ENCODE data around the gene GABRA4.

The GABRA4 gene

DNA sequence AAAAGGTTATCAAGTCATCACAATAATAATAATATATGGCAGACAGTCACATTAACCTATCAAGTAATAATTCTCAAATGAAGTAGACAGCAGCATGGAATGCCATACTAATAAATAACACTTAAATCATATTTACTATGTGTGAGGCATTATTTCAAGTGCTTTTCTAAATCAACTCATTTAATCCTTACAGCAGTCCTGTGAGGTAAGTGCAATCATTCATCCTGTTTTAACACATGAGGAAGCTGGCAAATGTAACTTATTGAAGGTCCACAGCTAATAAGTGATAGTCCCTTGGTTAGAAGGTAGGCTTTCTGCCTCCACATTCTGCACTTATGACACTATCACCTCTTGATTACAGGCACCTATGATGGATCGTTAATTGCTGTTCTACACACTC, 24.5 kb downstream of the GABRA4 start:
- no peak overlapping the region for H3K4me3 ChIP-seq (ENCODE audit: low read length)
- no peaks in the 10 kb centered on the region for H3K27me3 ChIP-seq (ENCODE audit: insufficient read depth, low read length)
- no peaks in the 10 kb centered on the region for H3K36me3 ChIP-seq (ENCODE audit: insufficient read depth, low read length)
- H3K4me1 ChIP-seq (ENCODE audit: insufficient read depth, low read length): no peaks in the 10 kb centered on the region
- no peak overlapping the region for H2AFZ ChIP-seq (ENCODE audit: low read depth, low read length)
- H3K9me3 ChIP-seq (ENCODE audit: low read length): no peaks in the 10 kb centered on the region

DNA sequence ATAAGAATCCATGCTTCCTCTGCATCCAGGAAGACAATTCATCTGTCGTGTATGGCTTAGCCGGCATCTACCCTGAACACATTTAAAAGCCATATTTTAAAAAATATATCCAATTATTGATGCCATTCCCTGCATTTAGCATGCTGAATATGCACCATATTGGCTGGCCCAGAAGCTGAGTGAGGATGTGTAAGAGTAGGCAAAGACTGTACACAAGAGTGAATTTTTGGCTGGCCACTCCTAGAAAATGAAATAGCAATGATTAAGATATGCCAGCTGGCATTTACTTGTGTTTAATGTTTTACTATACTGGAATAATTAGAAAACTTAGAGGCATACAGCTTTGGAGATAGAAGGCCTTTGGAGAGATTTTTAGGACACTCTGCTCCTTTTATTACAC, 25.8 kb downstream of the GABRA4 start:
- Histone ChIP-seq H3K4me1 (ENCODE audit: insufficient read depth, low read length) (no peaks in the 10 kb centered on the region), H3K4me3 (ENCODE audit: low read length) (no peak overlapping the region), H3K9me3 (ENCODE audit: low read length) (no peaks in the 10 kb centered on the region), H2AFZ (ENCODE audit: low read depth, low read length) (no peak overlapping the region), H3K36me3 (ENCODE audit: insufficient read depth, low read length) (no peaks in the 10 kb centered on the region), H3K27me3 (ENCODE audit: insufficient read depth, low read length) (no peaks in the 10 kb centered on the region)

DNA sequence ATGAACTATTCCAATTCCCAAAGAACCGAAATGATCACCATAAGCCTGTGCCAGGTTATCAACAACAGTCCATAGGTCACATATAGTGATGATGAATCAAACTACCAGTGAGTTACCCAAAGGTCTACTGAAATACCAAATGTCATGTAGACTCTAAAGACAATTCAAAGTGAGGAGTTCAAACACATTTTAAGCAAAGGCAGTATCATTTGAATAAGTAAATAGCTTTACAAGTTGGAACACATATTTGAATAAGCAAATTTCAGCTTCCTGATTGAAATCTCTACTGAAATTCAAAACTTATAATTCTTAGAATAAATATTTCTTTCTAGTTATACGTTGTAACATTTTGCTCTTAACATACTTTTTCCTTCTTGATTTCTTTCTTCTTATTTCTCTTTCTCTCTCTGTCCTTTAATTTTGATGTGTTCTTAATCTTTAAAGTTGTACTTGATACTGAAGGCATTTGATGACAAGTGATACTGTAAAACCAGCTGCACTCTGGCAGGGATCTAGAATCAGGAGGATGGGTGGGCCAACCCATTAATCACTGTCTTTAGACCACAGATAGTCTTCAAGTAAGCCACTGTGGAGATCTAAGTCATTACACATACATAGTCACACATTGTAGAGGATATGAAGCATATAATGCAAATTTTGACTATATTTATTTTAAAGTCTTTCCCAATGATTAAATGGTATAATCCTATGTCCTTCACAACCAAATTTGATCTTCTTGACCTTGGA, 34.5 kb downstream of the GABRA4 start:
- Histone ChIP-seq H3K9me3 (ENCODE audit: low read length) (no peaks in the 10 kb centered on the region), H3K4me1 (ENCODE audit: insufficient read depth, low read length) (no peaks in the 10 kb centered on the region), H2AFZ (ENCODE audit: low read depth, low read length) (no peak overlapping the region), H3K27me3 (ENCODE audit: insufficient read depth, low read length) (peaks cover 2% of the 10 kb centered on the region), H3K36me3 (ENCODE audit: insufficient read depth, low read length) (no peaks in the 10 kb centered on the region), H3K4me3 (ENCODE audit: low read length) (no peak overlapping the region)

DNA sequence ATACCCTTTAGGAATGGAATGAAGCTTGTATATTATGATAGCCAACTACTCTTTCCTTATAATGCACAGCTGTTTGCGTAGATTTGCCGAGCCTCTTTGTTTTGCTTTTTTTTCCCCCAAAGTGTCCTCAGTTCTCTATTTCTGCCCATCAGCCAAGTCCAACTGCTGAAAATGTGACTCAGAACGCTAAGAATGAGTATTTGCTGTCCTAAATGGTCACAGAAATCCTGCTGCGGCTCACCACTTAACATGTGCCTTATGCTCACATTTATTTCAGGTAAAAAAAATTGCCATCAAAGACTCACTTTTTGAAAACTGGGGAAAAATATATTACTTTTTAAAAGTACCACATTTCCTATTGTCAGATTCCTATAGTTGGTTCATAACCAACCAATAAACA, 36.9 kb downstream of the GABRA4 start:
- H3K27me3 ChIP-seq (ENCODE audit: insufficient read depth, low read length): peaks cover 2% of the 10 kb centered on the region
- no peaks in the 10 kb centered on the region for H3K9me3 ChIP-seq (ENCODE audit: low read length)
- no peaks in the 10 kb centered on the region for H3K4me1 ChIP-seq (ENCODE audit: insufficient read depth, low read length)
- H3K4me3 ChIP-seq (ENCODE audit: low read length): no peak overlapping the region
- H3K36me3 ChIP-seq (ENCODE audit: insufficient read depth, low read length): no peaks in the 10 kb centered on the region
- H2AFZ ChIP-seq (ENCODE audit: low read depth, low read length): no peak overlapping the region

DNA sequence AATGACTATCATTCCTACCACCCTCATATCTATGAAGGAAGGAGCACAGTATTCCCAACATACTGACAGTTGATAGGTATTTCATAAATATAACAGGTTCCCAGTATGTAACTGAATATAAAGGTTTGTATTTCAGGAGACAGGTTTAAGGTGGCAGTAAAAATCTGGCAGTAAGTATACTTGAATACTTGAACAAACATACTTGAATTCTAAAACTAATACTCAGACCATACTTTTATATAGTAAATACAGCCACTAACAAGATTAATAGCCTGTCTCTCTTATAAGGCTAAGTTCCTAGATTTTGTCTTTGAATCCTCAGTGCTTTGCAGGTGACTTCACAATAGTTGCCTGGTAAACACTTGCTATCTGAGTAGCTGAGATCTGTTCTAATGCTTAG, 37.8 kb downstream of the GABRA4 start:
- peaks cover 2% of the 10 kb centered on the region for H3K27me3 ChIP-seq (ENCODE audit: insufficient read depth, low read length)
- H2AFZ ChIP-seq (ENCODE audit: low read depth, low read length): no peak overlapping the region
- no peaks in the 10 kb centered on the region for H3K36me3 ChIP-seq (ENCODE audit: insufficient read depth, low read length)

DNA sequence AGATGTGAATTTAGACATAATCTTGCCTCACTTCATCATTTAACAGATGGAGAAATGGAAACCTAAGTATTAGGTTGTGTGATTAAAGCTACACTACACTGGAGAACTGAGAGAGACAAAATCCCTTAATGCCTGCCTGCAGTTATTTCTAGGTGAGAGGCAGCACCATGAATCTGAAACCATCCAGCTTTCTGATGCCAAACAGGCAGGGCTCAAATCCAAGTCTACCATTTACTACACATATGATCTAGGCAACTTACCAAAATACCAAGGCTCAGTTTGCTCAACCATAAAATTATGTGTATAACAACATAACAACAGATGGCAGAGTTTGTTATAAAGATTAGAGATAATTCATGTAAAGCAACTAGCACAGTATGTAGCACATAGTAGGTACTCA, 38.7 kb downstream of the GABRA4 start:
- H2AFZ ChIP-seq (ENCODE audit: low read depth, low read length): no peak overlapping the region
- H3K9me3 ChIP-seq (ENCODE audit: low read length): no peaks in the 10 kb centered on the region
- H3K36me3 ChIP-seq (ENCODE audit: insufficient read depth, low read length): no peaks in the 10 kb centered on the region
- peaks cover 2% of the 10 kb centered on the region for H3K27me3 ChIP-seq (ENCODE audit: insufficient read depth, low read length)
- no peak overlapping the region for H3K4me3 ChIP-seq (ENCODE audit: low read length)
- no peaks in the 10 kb centered on the region for H3K4me1 ChIP-seq (ENCODE audit: insufficient read depth, low read length)

More for the DNA sequence above, 37.8 kb downstream of the GABRA4 start:
- no peaks in the 10 kb centered on the region for H3K9me3 ChIP-seq (ENCODE audit: low read length)
- H3K4me1 ChIP-seq (ENCODE audit: insufficient read depth, low read length): no peaks in the 10 kb centered on the region
- no peak overlapping the region for H3K4me3 ChIP-seq (ENCODE audit: low read length)

DNA sequence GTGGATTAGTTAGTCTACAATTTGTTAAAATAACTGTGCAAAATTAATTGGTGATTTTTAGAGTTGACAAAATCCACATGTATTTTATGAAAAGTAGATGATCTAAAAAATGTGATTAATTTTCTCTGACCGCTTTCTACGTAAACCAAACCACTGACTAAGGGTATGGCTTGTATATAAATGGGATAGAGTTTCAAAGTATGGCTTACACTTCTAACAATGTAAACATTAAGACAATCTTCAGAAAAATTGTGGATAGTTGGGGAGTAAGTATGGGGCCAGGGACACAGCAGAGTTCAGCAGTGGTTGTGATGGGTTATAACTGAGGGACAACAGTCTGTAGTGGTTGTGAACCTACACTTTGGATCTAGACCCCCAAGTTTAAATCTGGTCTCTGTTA, 39.8 kb downstream of the GABRA4 start:
- no peak overlapping the region for H2AFZ ChIP-seq (ENCODE audit: low read depth, low read length)
- H3K27me3 ChIP-seq (ENCODE audit: insufficient read depth, low read length): peaks cover 2% of the 10 kb centered on the region
- H3K9me3 ChIP-seq (ENCODE audit: low read length): no peaks in the 10 kb centered on the region

DNA sequence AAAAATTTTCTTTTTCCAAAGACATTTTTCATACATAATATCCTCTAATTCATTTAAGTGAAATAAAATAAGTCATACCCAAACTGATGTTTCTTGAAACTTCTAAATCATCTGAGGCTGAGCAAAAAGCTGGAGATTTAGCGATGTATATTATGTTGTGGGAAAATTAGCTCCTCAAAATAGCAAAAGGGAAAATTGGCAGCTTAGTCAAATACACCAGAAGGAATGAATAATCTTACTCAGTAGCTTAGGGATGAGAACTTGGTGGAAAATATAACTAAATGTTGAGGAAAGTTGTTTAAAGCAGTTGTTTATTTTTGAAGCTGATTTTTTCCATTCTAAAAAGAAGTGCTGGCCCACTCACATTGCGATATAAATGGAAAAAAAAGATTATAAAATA, 40.9 kb downstream of the GABRA4 start:
- Histone ChIP-seq H2AFZ (ENCODE audit: low read depth, low read length) (no peak overlapping the region), H3K27me3 (ENCODE audit: insufficient read depth, low read length) (peaks cover 2% of the 10 kb centered on the region), H3K4me1 (ENCODE audit: insufficient read depth, low read length) (peaks cover 4% of the 10 kb centered on the region)

More for the DNA sequence above, 39.8 kb downstream of the GABRA4 start:
- Histone ChIP-seq H3K4me1 (ENCODE audit: insufficient read depth, low read length) (no peaks in the 10 kb centered on the region), H3K4me3 (ENCODE audit: low read length) (no peak overlapping the region), H3K36me3 (ENCODE audit: insufficient read depth, low read length) (no peaks in the 10 kb centered on the region)

DNA sequence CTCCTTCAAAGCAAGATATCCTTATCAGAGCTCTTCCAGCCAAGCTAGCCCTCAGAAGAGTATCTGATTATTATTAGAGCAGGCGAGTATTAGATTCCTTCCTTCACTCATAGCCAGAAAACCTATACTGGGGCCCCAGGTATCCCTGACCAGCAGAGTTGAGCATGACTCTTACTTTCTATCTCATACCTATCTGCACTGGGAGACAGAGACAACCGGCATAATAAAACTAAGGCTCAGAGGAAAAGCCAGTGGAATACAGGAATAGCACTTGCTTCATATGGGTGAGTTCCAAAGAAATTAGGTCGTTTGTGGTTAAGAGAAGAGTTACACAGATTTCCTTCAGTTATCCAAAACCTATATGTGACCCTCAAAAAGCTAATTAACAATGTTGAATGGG, 42.6 kb downstream of the GABRA4 start:
- Histone ChIP-seq H3K36me3 (ENCODE audit: insufficient read depth, low read length) (no peaks in the 10 kb centered on the region), H3K4me1 (ENCODE audit: insufficient read depth, low read length) (peaks cover 16% of the 10 kb centered on the region), H3K9me3 (ENCODE audit: low read length) (no peaks in the 10 kb centered on the region), H3K4me3 (ENCODE audit: low read length) (no peak overlapping the region), H2AFZ (ENCODE audit: low read depth, low read length) (no peak overlapping the region), H3K27me3 (ENCODE audit: insufficient read depth, low read length) (peaks cover 2% of the 10 kb centered on the region)

More for the DNA sequence above, 40.9 kb downstream of the GABRA4 start:
- Histone ChIP-seq H3K9me3 (ENCODE audit: low read length) (no peaks in the 10 kb centered on the region), H3K36me3 (ENCODE audit: insufficient read depth, low read length) (no peaks in the 10 kb centered on the region), H3K4me3 (ENCODE audit: low read length) (no peak overlapping the region)

DNA sequence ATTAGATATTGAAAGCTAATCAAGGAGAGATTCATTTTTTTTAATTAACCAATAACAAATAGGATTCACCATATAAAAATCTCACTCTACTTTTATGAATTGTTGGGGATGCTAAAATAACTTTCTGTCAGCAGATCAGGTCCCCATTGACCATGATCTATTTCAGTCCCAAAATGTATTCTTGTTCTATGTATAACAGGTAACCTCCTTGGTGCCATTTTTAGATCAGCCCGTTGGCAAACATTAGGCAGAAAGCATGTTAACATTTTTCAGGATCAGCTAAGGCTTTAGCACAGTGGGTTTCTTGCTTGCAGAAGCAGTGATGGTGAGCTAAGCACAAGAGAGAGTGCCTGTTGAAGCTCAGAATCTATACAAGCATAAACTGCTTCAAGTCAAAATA, 43.6 kb downstream of the GABRA4 start:
- no peaks in the 10 kb centered on the region for H3K36me3 ChIP-seq (ENCODE audit: insufficient read depth, low read length)
- no peaks in the 10 kb centered on the region for H3K9me3 ChIP-seq (ENCODE audit: low read length)
- H2AFZ ChIP-seq (ENCODE audit: low read depth, low read length): no peak overlapping the region
- H3K4me3 ChIP-seq (ENCODE audit: low read length): no peak overlapping the region
- no peaks in the 10 kb centered on the region for H3K27me3 ChIP-seq (ENCODE audit: insufficient read depth, low read length)
- H3K4me1 ChIP-seq (ENCODE audit: insufficient read depth, low read length): peaks cover 16% of the 10 kb centered on the region

DNA sequence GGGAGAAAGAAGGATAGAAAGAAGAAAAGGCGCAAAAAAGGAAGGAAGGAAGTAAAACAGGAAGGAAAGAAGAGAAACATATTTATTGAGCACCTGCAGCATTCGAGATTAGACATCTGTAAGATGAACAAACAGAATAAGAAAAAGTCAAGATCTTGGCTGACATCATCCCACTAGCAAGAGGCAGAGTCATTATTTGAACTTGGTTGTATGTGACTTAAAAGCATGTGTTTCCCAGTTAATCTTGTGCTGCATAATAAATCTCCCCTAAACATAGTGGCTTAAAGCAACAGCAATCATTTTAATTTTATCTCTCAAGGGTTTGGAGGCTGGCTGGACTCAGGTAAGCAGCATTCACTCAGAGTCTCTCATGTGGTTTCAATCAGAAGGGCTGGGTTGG, 45.8 kb downstream of the GABRA4 start:
- H3K27me3 ChIP-seq (ENCODE audit: insufficient read depth, low read length): no peaks in the 10 kb centered on the region
- no peak overlapping the region for H3K4me3 ChIP-seq (ENCODE audit: low read length)
- H3K36me3 ChIP-seq (ENCODE audit: insufficient read depth, low read length): no peaks in the 10 kb centered on the region
- H3K9me3 ChIP-seq (ENCODE audit: low read length): no peaks in the 10 kb centered on the region
- H3K4me1 ChIP-seq (ENCODE audit: insufficient read depth, low read length): peaks cover 16% of the 10 kb centered on the region
- peak overlapping the region; percentile 24 for H2AFZ ChIP-seq (ENCODE audit: low read depth, low read length)

DNA sequence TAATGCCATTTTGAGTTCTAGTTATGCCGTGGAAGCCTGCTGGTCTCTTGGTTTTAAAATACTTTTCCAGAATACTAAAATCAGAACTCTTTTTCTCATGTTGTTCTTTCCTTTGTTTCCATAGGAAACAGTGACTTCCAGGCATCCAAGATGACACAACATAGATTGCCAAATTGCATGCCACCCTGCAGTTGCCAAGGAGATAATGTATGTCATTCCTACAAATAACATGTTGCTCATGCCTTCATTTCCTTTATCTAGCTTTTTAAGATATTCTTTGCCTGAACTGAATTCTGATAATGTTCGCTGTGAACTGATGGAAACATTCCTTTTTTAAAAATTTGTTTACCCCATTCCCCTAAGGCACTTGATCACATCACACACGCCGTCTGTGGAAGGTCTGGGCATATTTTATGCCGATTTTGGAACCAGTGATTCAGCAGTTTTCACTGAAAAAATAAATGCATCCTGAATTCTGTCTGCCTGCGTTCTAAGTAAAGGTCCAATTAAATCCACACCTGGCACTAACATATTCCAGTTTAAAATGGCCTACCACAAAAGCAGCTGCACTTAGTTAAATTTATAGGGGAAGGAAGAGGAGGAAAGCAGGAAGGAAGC, 46.4 kb downstream of the GABRA4 start:
- Histone ChIP-seq H3K4me3 (ENCODE audit: low read length) (no peak overlapping the region), H3K9me3 (ENCODE audit: low read length) (no peaks in the 10 kb centered on the region), H3K36me3 (ENCODE audit: insufficient read depth, low read length) (no peaks in the 10 kb centered on the region), H2AFZ (ENCODE audit: low read depth, low read length) (peak overlapping the region; percentile 24), H3K27me3 (ENCODE audit: insufficient read depth, low read length) (no peaks in the 10 kb centered on the region), H3K4me1 (ENCODE audit: insufficient read depth, low read length) (peaks cover 16% of the 10 kb centered on the region)

DNA sequence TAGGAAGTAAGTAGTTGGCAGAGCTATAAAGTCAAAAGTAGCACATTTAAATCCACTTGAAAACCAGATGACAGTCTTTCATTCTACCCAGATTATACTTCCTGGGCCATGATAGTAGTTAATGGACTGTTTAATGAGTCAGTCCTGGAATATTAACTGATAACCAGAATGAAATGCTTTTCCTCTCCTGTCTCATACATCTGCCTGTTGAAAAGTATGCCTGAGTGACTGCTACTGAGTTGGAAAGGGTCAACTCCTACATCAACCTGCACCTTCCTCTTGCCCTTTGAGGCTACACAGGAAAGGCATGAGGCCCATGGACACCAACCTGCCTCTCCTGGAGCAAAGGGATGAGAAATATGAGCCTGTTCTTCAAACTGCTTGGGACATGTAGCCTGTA, 48.3 kb downstream of the GABRA4 start:
- Histone ChIP-seq H2AFZ (ENCODE audit: low read depth, low read length) (no peak overlapping the region), H3K27me3 (ENCODE audit: insufficient read depth, low read length) (no peaks in the 10 kb centered on the region), H3K9me3 (ENCODE audit: low read length) (no peaks in the 10 kb centered on the region), H3K4me1 (ENCODE audit: insufficient read depth, low read length) (peaks cover 16% of the 10 kb centered on the region), H3K36me3 (ENCODE audit: insufficient read depth, low read length) (no peaks in the 10 kb centered on the region), H3K4me3 (ENCODE audit: low read length) (no peak overlapping the region)

DNA sequence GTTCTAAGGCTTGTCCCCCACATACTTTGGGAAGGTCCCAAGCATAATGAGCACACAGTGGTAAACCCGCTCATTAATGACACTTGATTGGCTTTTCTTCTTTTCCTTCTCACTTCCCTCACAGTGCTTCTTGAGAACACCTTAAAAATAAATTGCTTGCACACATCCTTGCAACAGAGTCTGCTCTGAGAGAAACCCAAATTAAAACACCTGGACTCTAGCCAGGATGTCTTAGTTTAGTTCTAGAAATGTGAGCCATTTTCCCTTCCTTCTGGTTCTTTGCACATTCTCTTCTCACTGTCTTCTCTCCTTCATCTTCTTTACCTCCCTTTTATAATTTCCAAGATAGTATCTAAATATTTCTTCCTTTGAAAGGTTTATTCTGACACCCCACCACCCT, 49.0 kb downstream of the GABRA4 start:
- no peaks in the 10 kb centered on the region for H3K36me3 ChIP-seq (ENCODE audit: insufficient read depth, low read length)
- H3K9me3 ChIP-seq (ENCODE audit: low read length): no peaks in the 10 kb centered on the region
- H3K27me3 ChIP-seq (ENCODE audit: insufficient read depth, low read length): no peaks in the 10 kb centered on the region
- H3K4me3 ChIP-seq (ENCODE audit: low read length): no peak overlapping the region
- no peak overlapping the region for H2AFZ ChIP-seq (ENCODE audit: low read depth, low read length)
- H3K4me1 ChIP-seq (ENCODE audit: insufficient read depth, low read length): peaks cover 16% of the 10 kb centered on the region
